HT1080 (cell line): ENCODE results near the gene MYRF. TPM values are rescaled to one million over a fixed set of nuclear protein-coding genes. Genes with fewer than 3 reads are reported as not detected.
A peak's percentile ranks its signal among the peaks of the same experiment; 100 is the strongest.

Experiments
- DNase-seq: peaks from one replicate; pipeline ENCODE4 v3.0.0-alpha.2; 2015; ENCODE audit warnings: low read depth
- total RNA-seq: library from RNA; depleted of rRNA; stranded (reverse); fragments of >200 nt; shearing (Covaris generic); gene quantifications from 2 replicates; pipeline ENCODE4 v1.2.3, GENCODE V29; 2014

The MYRF gene
- total RNA-seq, 1 experiment from 2014 or later, result 2.9 TPM

GRCh38 chr11:61757213-61757862, 4.9 kb downstream of the MYRF start:
- DNase-seq, result no peak

GRCh38 chr11:61760946-61761345, 8.5 kb downstream of the MYRF start:
- DNase-seq, result no peak

GRCh38 chr11:61761440-61762222, 9.2 kb downstream of the MYRF start:
- no peak for DNase-seq

GRCh38 chr11:61762223-61762615, 9.8 kb downstream of the MYRF start:
- no peak for DNase-seq

GRCh38 chr11:61762798-61763197, 10.4 kb downstream of the MYRF start:
- DNase-seq, result no peak

GRCh38 chr11:61763930-61764605, 11.6 kb downstream of the MYRF start:
- DNase-seq, result no peak

GRCh38 chr11:61764606-61765260, 12.3 kb downstream of the MYRF start:
- no peak for DNase-seq

GRCh38 chr11:61765550-61766253, 13.3 kb downstream of the MYRF start:
- no peak for DNase-seq

- peak; percentile 38 for DNase-seq
These were observed 14.0 kb downstream of the MYRF start for GRCh38 chr11:61766353-61766841.

- DNase-seq, result no peak
These were observed 16.1 kb downstream of the MYRF start for GRCh38 chr11:61768376-61769076.

- DNase-seq, result no peak
These were observed 16.9 kb downstream of the MYRF start for GRCh38 chr11:61769169-61769920.

GRCh38 chr11:61769946-61770683, 17.7 kb downstream of the MYRF start:
- DNase-seq, result no peak

GRCh38 chr11:61771195-61771894, 18.9 kb downstream of the MYRF start:
- no peak for DNase-seq

GRCh38 chr11:61771985-61772455, 19.6 kb downstream of the MYRF start:
- no peak for DNase-seq

- DNase-seq, result no peak
These were observed 20.9 kb downstream of the MYRF start for GRCh38 chr11:61773356-61773755.

- no peak for DNase-seq
These were observed 21.4 kb downstream of the MYRF start for GRCh38 chr11:61773809-61774208.

- DNase-seq, result no peak
These were observed 22.0 kb downstream of the MYRF start for GRCh38 chr11:61774411-61774810.

GRCh38 chr11:61775106-61775505, 22.7 kb downstream of the MYRF start:
- no peak for DNase-seq
